Measurements from ENCODE around the gene C4BPB. TPM values are rescaled to one million over a fixed set of nuclear protein-coding genes. Genes with fewer than 3 reads are reported as not detected.

The C4BPB gene
- total RNA-seq, 2 experiments from 2014 or later = not detected

GRCh38 chr1:207077012-207077411 is 11.6 kb upstream of the C4BPB start:
- Histone ChIP-seq H3K4me2 (ENCODE audit: low read length) (no peak overlapping the region), H3K9me2 (ENCODE audit: insufficient read depth, low read length) (no peaks in the 10 kb centered on the region), H3K9me3 (ENCODE audit: low read length) (no peaks in the 10 kb centered on the region), H3K4me1 (ENCODE audit: insufficient read depth, low read length, poor library complexity, severe bottlenecking) (no peaks in the 10 kb centered on the region), H2AFZ (ENCODE audit: low read length) (no peak overlapping the region), H3K79me2 (ENCODE audit: insufficient read depth, low read depth, low read length) (no peaks in the 10 kb centered on the region), H3K27ac (ENCODE audit: low read depth, low read length, poor library complexity, severe bottlenecking) (no peak overlapping the region), H3K4me3 (ENCODE audit: low read depth, low read length, poor library complexity, severe bottlenecking) (no peak overlapping the region), H4K20me1 (ENCODE audit: insufficient read depth, low read length) (no peaks in the 10 kb centered on the region), H3K36me3 (ENCODE audit: insufficient read depth, low read length) (no peaks in the 10 kb centered on the region)
- DNase-seq (ENCODE audit: low spot score) = no peak
- ChIA-PET POLR2A (interaction anchor here (2.3 kb wide), 1 partner anchor 24 kb away, joined by 6 read pairs; the partner anchor contains the start of gene PFKFB2), CTCF (ENCODE audit: unreplicated experiment) (interaction anchor here (1.2 kb wide), 1 partner anchor 24 kb away, joined by 3 read pairs; the partner anchor contains the start of gene PFKFB2)
- no TSS peak for BruUV-seq (replicated peaks)
- TF ChIP-seq EZH2phosphoT487 (IDR thresholded peaks at IDR 0.05; ENCODE audit: borderline replicate concordance, low read depth, low read length) (no peak), CTCF (conservative IDR thresholded peaks at IDR 0.05; ENCODE audit: low read length) (no peak)
- intact Hi-C loops (cut with micrococcal nuclease; ENCODE audit: unreplicated experiment) = loop anchor here (1.0 to 10.0 kb wide), 3 partner anchors 27 to 72 kb away; no protein-coding TSS in a partner anchor

- Histone ChIP-seq H3K36me3 (ENCODE audit: insufficient read depth, low read length) (no peaks in the 10 kb centered on the region), H3K4me3 (ENCODE audit: low read depth, low read length, poor library complexity, severe bottlenecking) (no peak overlapping the region), H3K9me2 (ENCODE audit: insufficient read depth, low read length) (no peaks in the 10 kb centered on the region), H3K79me2 (ENCODE audit: insufficient read depth, low read depth, low read length) (no peaks in the 10 kb centered on the region), H3K4me1 (ENCODE audit: insufficient read depth, low read length, poor library complexity, severe bottlenecking) (no peaks in the 10 kb centered on the region), H3K4me2 (ENCODE audit: low read length) (no peak overlapping the region), H3K9me3 (ENCODE audit: low read length) (no peaks in the 10 kb centered on the region), H2AFZ (ENCODE audit: low read length) (no peak overlapping the region), H3K27ac (ENCODE audit: low read depth, low read length, poor library complexity, severe bottlenecking) (no peak overlapping the region), H4K20me1 (ENCODE audit: insufficient read depth, low read length) (no peaks in the 10 kb centered on the region)
- peak; percentile 93 for TF ChIP-seq CTCF (conservative IDR thresholded peaks at IDR 0.05; ENCODE audit: low read length)
- no peak for TF ChIP-seq EZH2phosphoT487 (IDR thresholded peaks at IDR 0.05; ENCODE audit: borderline replicate concordance, low read depth, low read length)
- intact Hi-C loops (cut with micrococcal nuclease; ENCODE audit: unreplicated experiment) = loop anchor here (1.0 to 10.0 kb wide), 3 partner anchors 27 to 73 kb away; no protein-coding TSS in a partner anchor
- ChIA-PET CTCF (ENCODE audit: unreplicated experiment) (no interaction called here), POLR2A (interaction anchor here (0.6 to 2.3 kb wide), 2 partner anchors 25 kb away, joined by 3 to 6 read pairs; partner anchors contain the start of gene PFKFB2)
- BruUV-seq (replicated peaks) = no TSS peak
- peak; percentile 75 for DNase-seq (ENCODE audit: low spot score)
Observed at GRCh38 chr1:207077470-207078377, 10.9 kb upstream of the C4BPB start.

Data from OCI-LY7 (cell line).